Measurements from ENCODE around the gene ZSCAN1. TPM values are rescaled to one million over a fixed set of nuclear protein-coding genes. Genes with fewer than 3 reads are reported as not detected.
"Not testable (repeated sequence)": the region's sequence is repeated elsewhere in the genome, so short reads cannot be mapped to it uniquely, and the experiment has no call there.

ZSCAN1 gene
- total RNA-seq, 4 donors from 2014 or later, result not detected

DNA sequence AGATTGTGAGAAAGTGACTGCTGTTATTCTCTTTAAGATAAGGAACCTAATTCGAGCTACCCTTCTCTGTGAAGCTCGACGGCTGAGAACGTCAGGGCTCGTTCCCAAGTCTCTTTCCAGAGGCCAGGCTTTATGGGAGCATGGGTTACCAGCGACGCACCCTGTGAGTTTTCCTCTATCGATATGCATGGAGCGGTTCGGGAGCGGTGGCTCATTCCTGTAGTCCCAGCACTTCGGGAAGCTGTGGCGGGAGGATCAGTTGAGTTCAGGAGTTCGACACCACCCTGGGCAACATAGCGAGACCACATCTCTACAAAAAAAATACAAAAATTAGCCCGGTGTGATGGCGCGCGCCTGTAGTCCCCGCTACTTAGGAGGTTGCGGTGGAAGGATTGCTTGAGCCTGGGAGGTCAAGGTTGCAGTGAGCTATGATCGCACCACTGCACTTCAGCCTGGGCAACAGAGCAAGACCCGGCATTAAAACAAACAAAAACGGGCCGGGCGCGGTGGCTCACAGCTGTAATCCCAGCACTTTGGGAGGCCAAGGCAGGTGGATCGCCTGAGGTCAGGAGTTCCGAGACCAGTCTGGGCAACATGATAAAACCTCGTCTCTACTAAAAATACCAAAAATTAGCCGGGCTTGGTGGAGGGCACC, 30.5 kb upstream of the ZSCAN1 start:
- H3K27ac ChIP-seq, result peak overlapping the region in 3 of 4 donors; percentile 89 to 94 (median 90)
- H3K9me3 ChIP-seq, result peaks cover 0 to 52% (median 25%) of the 10 kb centered on the region in 4 donors
- peak overlapping the region; percentile 76 to 99 (median 86) for H3K4me3 ChIP-seq
- H3K4me1 ChIP-seq, result peaks cover 0 to 3% (median 0%) of the 10 kb centered on the region in 4 donors
- no peak for TF ChIP-seq POLR2A (IDR thresholded peaks at IDR 0.05)
- TF ChIP-seq, protein P1, sequence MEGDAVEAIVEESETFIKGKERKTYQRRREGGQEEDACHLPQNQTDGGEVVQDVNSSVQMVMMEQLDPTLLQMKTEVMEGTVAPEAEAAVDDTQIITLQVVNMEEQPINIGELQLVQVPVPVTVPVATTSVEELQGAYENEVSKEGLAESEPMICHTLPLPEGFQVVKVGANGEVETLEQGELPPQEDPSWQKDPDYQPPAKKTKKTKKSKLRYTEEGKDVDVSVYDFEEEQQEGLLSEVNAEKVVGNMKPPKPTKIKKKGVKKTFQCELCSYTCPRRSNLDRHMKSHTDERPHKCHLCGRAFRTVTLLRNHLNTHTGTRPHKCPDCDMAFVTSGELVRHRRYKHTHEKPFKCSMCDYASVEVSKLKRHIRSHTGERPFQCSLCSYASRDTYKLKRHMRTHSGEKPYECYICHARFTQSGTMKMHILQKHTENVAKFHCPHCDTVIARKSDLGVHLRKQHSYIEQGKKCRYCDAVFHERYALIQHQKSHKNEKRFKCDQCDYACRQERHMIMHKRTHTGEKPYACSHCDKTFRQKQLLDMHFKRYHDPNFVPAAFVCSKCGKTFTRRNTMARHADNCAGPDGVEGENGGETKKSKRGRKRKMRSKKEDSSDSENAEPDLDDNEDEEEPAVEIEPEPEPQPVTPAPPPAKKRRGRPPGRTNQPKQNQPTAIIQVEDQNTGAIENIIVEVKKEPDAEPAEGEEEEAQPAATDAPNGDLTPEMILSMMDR (IDR thresholded peaks at IDR 0.05), result no peak
- no peak for DNase-seq
- peaks cover 0 to 50% (median 0%) of the 10 kb centered on the region in 3 donors for H3K36me3 ChIP-seq
- no peaks in the 10 kb centered on the region for H3K27me3 ChIP-seq

DNA sequence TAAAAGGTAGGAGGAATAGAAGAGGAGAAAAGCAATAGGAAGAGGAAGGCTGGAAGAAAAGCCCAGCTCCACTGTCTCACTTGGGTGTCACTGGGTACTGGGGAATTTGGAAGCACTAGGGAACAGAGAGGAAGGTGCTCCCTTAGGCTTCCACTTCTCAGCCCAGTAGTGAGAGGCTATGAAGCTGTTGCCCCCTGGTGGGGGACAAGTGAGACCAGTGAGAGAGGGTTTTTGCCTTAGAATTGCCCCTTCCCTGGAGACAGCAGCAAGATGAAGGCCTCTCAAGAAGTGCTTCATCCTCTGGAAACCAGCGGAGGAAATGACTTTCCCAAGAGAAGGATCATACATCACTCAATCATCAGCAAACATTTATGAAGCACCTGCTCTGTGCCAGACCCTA, 26.5 kb upstream of the ZSCAN1 start:
- H3K4me3 ChIP-seq, result no peak overlapping the region
- peaks cover 0 to 74% (median 25%) of the 10 kb centered on the region in 4 donors for H3K9me3 ChIP-seq
- no peak for TF ChIP-seq POLR2A (IDR thresholded peaks at IDR 0.05)
- TF ChIP-seq, protein P1 (IDR thresholded peaks at IDR 0.05), result no peak
- no peak overlapping the region for H3K27ac ChIP-seq
- H3K27me3 ChIP-seq, result no peaks in the 10 kb centered on the region
- peaks cover 0 to 25% (median 0%) of the 10 kb centered on the region in 3 donors for H3K36me3 ChIP-seq
- no peak for DNase-seq
- peaks cover 0 to 3% (median 0%) of the 10 kb centered on the region in 4 donors for H3K4me1 ChIP-seq

DNA sequence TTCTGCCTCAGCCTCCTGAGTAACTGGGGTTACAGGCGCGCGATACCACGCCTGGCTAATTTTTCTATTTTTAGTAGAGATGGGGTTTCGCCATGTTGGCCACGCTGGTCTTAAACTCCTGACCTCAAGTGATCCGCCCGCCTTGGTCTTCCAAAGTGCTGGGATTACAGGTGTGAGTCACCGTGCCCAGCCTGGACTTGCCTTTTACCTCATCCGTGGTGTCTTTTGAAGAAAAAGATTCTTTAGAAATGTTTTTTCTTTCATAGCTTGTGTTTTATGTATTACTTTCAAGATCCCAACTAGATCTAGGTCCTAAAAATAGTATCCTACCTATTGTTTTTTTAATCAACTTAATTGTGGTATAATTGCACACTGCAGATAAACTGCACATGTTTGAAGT, 24.9 kb upstream of the ZSCAN1 start:
- DNase-seq, H3K27me3 ChIP-seq, H3K4me1 ChIP-seq, H3K27ac ChIP-seq, H3K4me3 ChIP-seq: not testable (repeated sequence)
- Histone ChIP-seq H3K36me3 (peaks cover 0 to 25% (median 0%) of the 10 kb centered on the region in 3 donors), H3K9me3 (peaks cover 0 to 67% (median 22%) of the 10 kb centered on the region in 4 donors)

DNA sequence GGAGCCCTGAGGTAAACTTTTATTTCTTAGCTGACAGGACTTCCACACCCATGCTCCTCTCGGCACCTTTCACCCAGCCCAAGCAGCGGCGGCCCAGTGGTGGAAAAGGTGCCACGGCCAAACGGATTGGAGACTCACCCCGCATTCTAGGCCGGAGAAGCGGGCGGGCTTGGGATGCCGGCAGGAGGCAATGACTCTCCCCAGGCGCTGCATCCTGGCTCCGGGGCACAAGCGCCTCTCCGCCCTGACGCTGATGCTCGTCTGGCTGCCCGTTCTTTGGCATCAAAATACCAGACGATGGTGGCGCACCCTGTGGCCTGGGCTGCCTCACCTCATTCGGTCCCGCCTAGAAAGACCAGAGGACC, 24.5 kb upstream of the ZSCAN1 start:
- peak overlapping the region in 1 of 4 donors; percentile 63 for H3K27ac ChIP-seq
- DNase-seq, result no peak
- H3K36me3 ChIP-seq, result peaks cover 0 to 25% (median 0%) of the 10 kb centered on the region in 3 donors
- no peaks in the 10 kb centered on the region for H3K4me1 ChIP-seq
- H3K9me3 ChIP-seq, result peaks cover 0 to 64% (median 22%) of the 10 kb centered on the region in 4 donors
- H3K27me3 ChIP-seq, result no peaks in the 10 kb centered on the region
- peak overlapping the region in 2 of 4 donors; percentile 51 to 61 for H3K4me3 ChIP-seq
- TF ChIP-seq, protein P1 (IDR thresholded peaks at IDR 0.05), result no peak
- TF ChIP-seq POLR2A (IDR thresholded peaks at IDR 0.05), result no peak

DNA sequence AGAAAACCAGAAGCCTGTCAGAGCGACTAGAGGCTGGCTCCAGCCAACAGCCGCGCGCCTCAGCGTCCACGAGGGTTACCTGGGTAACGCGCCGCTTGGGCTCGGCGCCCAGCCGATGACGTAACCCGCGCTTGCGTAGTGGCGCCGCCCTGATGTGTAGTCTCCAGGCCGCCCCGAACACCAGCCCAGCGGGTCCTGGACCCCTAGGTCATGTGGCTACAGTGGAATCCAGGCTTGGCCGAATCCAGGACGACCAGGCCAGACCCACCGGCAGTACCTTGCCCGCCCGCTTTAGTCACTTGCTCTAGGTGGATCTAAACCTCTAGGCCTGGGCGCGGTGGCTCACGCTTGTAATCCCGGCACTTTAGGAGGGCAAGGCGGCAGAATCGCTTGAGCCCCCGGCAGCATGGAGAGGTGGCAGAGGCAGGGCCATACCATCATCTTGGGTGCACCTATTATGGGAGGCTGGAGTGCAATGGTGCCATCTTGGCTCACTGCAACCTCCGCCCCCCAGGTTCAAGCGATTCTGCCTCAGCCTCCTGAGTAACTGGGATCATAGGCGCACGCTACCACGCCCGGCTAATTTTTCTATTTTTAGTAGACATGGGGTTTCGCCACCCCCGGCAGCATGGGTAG, 24.0 kb upstream of the ZSCAN1 start:
- Histone ChIP-seq H3K27me3 (no peaks in the 10 kb centered on the region), H3K27ac (peak overlapping the region in 3 of 4 donors; percentile 13 to 77 (median 63)), H3K36me3 (peaks cover 0 to 20% (median 0%) of the 10 kb centered on the region in 3 donors), H3K4me3 (peak overlapping the region in 3 of 4 donors; percentile 5 to 61 (median 51)), H3K4me1 (no peaks in the 10 kb centered on the region), H3K9me3 (peaks cover 0 to 61% (median 19%) of the 10 kb centered on the region in 4 donors)
- TF ChIP-seq, protein P1 (IDR thresholded peaks at IDR 0.05), result no peak
- no peak for TF ChIP-seq POLR2A (IDR thresholded peaks at IDR 0.05)
- peak; percentile 53 to 87 (median 85) for DNase-seq

DNA sequence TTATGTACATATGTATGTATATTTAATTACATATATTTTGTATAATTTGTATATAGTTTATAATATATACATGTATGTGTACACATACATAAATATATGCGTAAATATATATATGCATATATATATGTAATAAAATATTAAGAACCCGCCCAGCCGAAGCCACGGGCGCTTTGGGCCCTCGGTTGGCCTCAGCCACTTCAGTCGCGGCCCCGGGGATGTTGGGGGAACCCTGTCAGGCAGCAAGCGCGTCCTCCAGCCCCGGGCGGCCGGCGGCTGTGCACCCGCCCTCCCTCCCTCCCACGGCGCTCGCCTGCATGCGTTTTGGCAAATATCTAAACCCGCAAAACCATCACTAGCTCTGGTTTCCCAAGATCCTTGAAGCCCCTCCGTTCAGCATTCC, 23.3 kb upstream of the ZSCAN1 start:
- peaks cover 0 to 56% (median 17%) of the 10 kb centered on the region in 4 donors for H3K9me3 ChIP-seq
- H3K4me1 ChIP-seq, result no peaks in the 10 kb centered on the region
- DNase-seq, result no peak
- TF ChIP-seq POLR2A (IDR thresholded peaks at IDR 0.05), result no peak
- TF ChIP-seq, protein P1 (IDR thresholded peaks at IDR 0.05), result no peak
- peaks cover 0 to 13% (median 0%) of the 10 kb centered on the region in 3 donors for H3K36me3 ChIP-seq
- peak overlapping the region in 1 of 4 donors; percentile 51 for H3K4me3 ChIP-seq
- no peak overlapping the region for H3K27ac ChIP-seq
- no peaks in the 10 kb centered on the region for H3K27me3 ChIP-seq
